ENCODE measurements around the gene MEAF6. TPM values are rescaled to one million over a fixed set of nuclear protein-coding genes. Genes with fewer than 3 reads are reported as not detected.

The MEAF6 gene
- total and polyA plus RNA-seq, 4 experiments from 2014 or later: 97.9 to 221 (median 115) TPM

- Histone ChIP-seq H3K4me3 (ENCODE audit: low read length in 2 of 2) (no peak overlapping the region), H3K4me1 (ENCODE audit: insufficient read depth, low read length) (peaks cover 10% of the 10 kb centered on the region), H3K36me3 (ENCODE audit: insufficient read depth, low read length) (no peaks in the 10 kb centered on the region), H3K27ac (ENCODE audit: low read depth, low read length) (no peak overlapping the region), H3K27me3 (ENCODE audit: insufficient read depth, low read length) (no peaks in the 10 kb centered on the region), H3K9me3 (ENCODE audit: control insufficient read depth in 1 of 2, low read length in 2 of 2) (no peaks in the 10 kb centered on the region)
- intact Hi-C loops (cut with micrococcal nuclease): no loop called here
- CTCF ChIA-PET (ENCODE audit: partially characterized antibody): interaction anchor here (1.6 to 3.5 kb wide), 4 partner anchors 15 to 65 kb away, joined by 5 to 37 read pairs (median 8); partner anchors contain the start of gene MEAF6
- POLR2A ChIA-PET (ENCODE audit: partially characterized antibody): interaction anchor here (0.7 to 2.6 kb wide), 6 partner anchors 25 to 153 kb away, joined by 3 to 8 read pairs (median 5); partner anchors contain the start of genes MEAF6 and ZC3H12A
- peak overlapping the region in 2 of 8 donors; percentile 17 to 42 for H3K4me3 Mint-ChIP-seq
- peak in 3 of 5 donors; percentile 13 to 22 (median 16) for DNase-seq
- H3K36me3 Mint-ChIP-seq: peaks cover 2 to 3% of the 10 kb centered on the region in 2 donors
- peak overlapping the region in 1 of 7 donors; percentile 70 for H3K27ac Mint-ChIP-seq
- no peaks in the 10 kb centered on the region for H3K9me3 Mint-ChIP-seq
- H3K4me1 Mint-ChIP-seq: peaks cover 4 to 14% (median 7%) of the 10 kb centered on the region in 4 donors
- peaks cover 4 to 8% of the 10 kb centered on the region in 2 donors for H3K27me3 Mint-ChIP-seq
Measured at GRCh38 chr1:37449936-37450335, 64.6 kb downstream of the MEAF6 start.

GRCh38 chr1:37448691-37449417 is 65.7 kb downstream of the MEAF6 start:
- intact Hi-C loops (cut with micrococcal nuclease): no loop called here
- H3K4me1 ChIP-seq (ENCODE audit: insufficient read depth, low read length): peaks cover 10% of the 10 kb centered on the region
- H3K9me3 ChIP-seq (ENCODE audit: control insufficient read depth in 1 of 2, low read length in 2 of 2): no peaks in the 10 kb centered on the region
- Mint-ChIP-seq H3K27ac (no peak overlapping the region), H3K4me3 (no peak overlapping the region), H3K9me3 (no peaks in the 10 kb centered on the region), H3K36me3 (no peaks in the 10 kb centered on the region), H3K27me3 (peaks cover 4 to 8% of the 10 kb centered on the region in 2 donors), H3K4me1 (peaks cover 0 to 9% (median 5%) of the 10 kb centered on the region in 4 donors)
- no peaks in the 10 kb centered on the region for H3K36me3 ChIP-seq (ENCODE audit: insufficient read depth, low read length)
- no peak overlapping the region for H3K4me3 ChIP-seq (ENCODE audit: low read length in 2 of 2)
- ChIA-PET CTCF (ENCODE audit: partially characterized antibody) (interaction anchor here (0.7 to 3.5 kb wide), 2 partner anchors 14 to 39 kb away, joined by 4 to 37 read pairs; no protein-coding TSS in a partner anchor), POLR2A (ENCODE audit: partially characterized antibody) (interaction anchor here (2.6 kb wide), 1 partner anchor 26 kb away, joined by 8 read pairs; the partner anchor contains the start of gene ZC3H12A)
- no peaks in the 10 kb centered on the region for H3K27me3 ChIP-seq (ENCODE audit: insufficient read depth, low read length)
- no peak for DNase-seq
- H3K27ac ChIP-seq (ENCODE audit: low read depth, low read length): no peak overlapping the region

- H3K4me3 ChIP-seq (ENCODE audit: low read length in 2 of 2): no peak overlapping the region
- no peaks in the 10 kb centered on the region for H3K27me3 ChIP-seq (ENCODE audit: insufficient read depth, low read length)
- peaks cover 10% of the 10 kb centered on the region for H3K4me1 ChIP-seq (ENCODE audit: insufficient read depth, low read length)
- no peaks in the 10 kb centered on the region for H3K9me3 ChIP-seq (ENCODE audit: control insufficient read depth in 1 of 2, low read length in 2 of 2)
- no peak for DNase-seq
- Mint-ChIP-seq H3K27me3 (peaks cover 4 to 9% of the 10 kb centered on the region in 2 donors), H3K36me3 (no peaks in the 10 kb centered on the region), H3K4me1 (peaks cover 0 to 9% (median 5%) of the 10 kb centered on the region in 4 donors), H3K27ac (peak overlapping the region in 1 of 7 donors; percentile 62), H3K4me3 (no peak overlapping the region), H3K9me3 (no peaks in the 10 kb centered on the region)
- intact Hi-C loops (cut with micrococcal nuclease): no loop called here
- ChIA-PET CTCF (ENCODE audit: partially characterized antibody) (interaction anchor here (0.7 to 2.3 kb wide), 2 partner anchors 14 to 39 kb away, joined by 4 to 10 read pairs; no protein-coding TSS in a partner anchor), POLR2A (ENCODE audit: partially characterized antibody) (no interaction called here)
- no peak overlapping the region for H3K27ac ChIP-seq (ENCODE audit: low read depth, low read length)
- H3K36me3 ChIP-seq (ENCODE audit: insufficient read depth, low read length): no peaks in the 10 kb centered on the region
Measured at GRCh38 chr1:37448185-37448584, 66.4 kb downstream of the MEAF6 start.

GRCh38 chr1:37446874-37447273 is 67.7 kb downstream of the MEAF6 start:
- no peaks in the 10 kb centered on the region for H3K9me3 ChIP-seq (ENCODE audit: control insufficient read depth in 1 of 2, low read length in 2 of 2)
- Mint-ChIP-seq H3K27me3 (peaks cover 9 to 16% of the 10 kb centered on the region in 2 donors), H3K4me3 (no peak overlapping the region), H3K27ac (no peak overlapping the region), H3K9me3 (no peaks in the 10 kb centered on the region), H3K4me1 (peaks cover 0 to 9% (median 5%) of the 10 kb centered on the region in 4 donors), H3K36me3 (no peaks in the 10 kb centered on the region)
- ChIA-PET CTCF (ENCODE audit: partially characterized antibody) (interaction anchor here (2.3 kb wide), 1 partner anchor 41 kb away, joined by 10 read pairs; no protein-coding TSS in a partner anchor), POLR2A (ENCODE audit: partially characterized antibody) (no interaction called here)
- DNase-seq: no peak
- no peaks in the 10 kb centered on the region for H3K27me3 ChIP-seq (ENCODE audit: insufficient read depth, low read length)
- no peak overlapping the region for H3K27ac ChIP-seq (ENCODE audit: low read depth, low read length)
- no peaks in the 10 kb centered on the region for H3K36me3 ChIP-seq (ENCODE audit: insufficient read depth, low read length)
- no peak overlapping the region for H3K4me3 ChIP-seq (ENCODE audit: low read length in 2 of 2)
- intact Hi-C loops (cut with micrococcal nuclease): no loop called here
- peaks cover 10% of the 10 kb centered on the region for H3K4me1 ChIP-seq (ENCODE audit: insufficient read depth, low read length)

GRCh38 chr1:37442644-37443043 is 71.9 kb downstream of the MEAF6 start:
- Mint-ChIP-seq H3K27me3 (peaks cover 15 to 19% of the 10 kb centered on the region in 2 donors), H3K27ac (peak overlapping the region in 1 of 7 donors; percentile 20), H3K4me3 (no peak overlapping the region), H3K9me3 (no peaks in the 10 kb centered on the region), H3K4me1 (no peaks in the 10 kb centered on the region), H3K36me3 (no peaks in the 10 kb centered on the region)
- Histone ChIP-seq H3K4me1 (ENCODE audit: insufficient read depth, low read length) (no peaks in the 10 kb centered on the region), H3K36me3 (ENCODE audit: insufficient read depth, low read length) (no peaks in the 10 kb centered on the region), H3K9me3 (ENCODE audit: control insufficient read depth in 1 of 2, low read length in 2 of 2) (no peaks in the 10 kb centered on the region), H3K4me3 (ENCODE audit: low read length in 2 of 2) (no peak overlapping the region), H3K27ac (ENCODE audit: low read depth, low read length) (no peak overlapping the region), H3K27me3 (ENCODE audit: insufficient read depth, low read length) (no peaks in the 10 kb centered on the region)
- intact Hi-C loops (cut with micrococcal nuclease): no loop called here
- POLR2A ChIA-PET (ENCODE audit: partially characterized antibody): no interaction called here
- CTCF ChIA-PET (ENCODE audit: partially characterized antibody): interaction anchor here (1.1 kb wide), 1 partner anchor 8 kb away, joined by 3 read pairs; no protein-coding TSS in a partner anchor
- no peak for DNase-seq

Small RNA genes lying within 50 kb of the gene (microRNA-seq; reads per million reads assigned to microRNA genes)
- gene MIR5581 (ENCODE audit: borderline microRNAs expressed, borderline number of aligned reads, borderline replicate concordance) (not detected), gene MIR6732 (ENCODE audit: borderline microRNAs expressed, borderline number of aligned reads, borderline replicate concordance) (not detected)

Other genes with a start within 250 kb of the MEAF6 start
- 10 to 100 TPM; 54.6 to 60.7 TPM for gene ZC3H12A, start 40.2 kb downstream of the MEAF6 start, total RNA-seq
- gene ZC3H12A, start 40.2 kb downstream of the MEAF6 start, polyA plus RNA-seq: 10 to 100 TPM; 10.6 to 19.9 TPM
- gene SNIP1, start 39.5 kb upstream of the MEAF6 start, total RNA-seq: 10 to 100 TPM; 29.8 to 30.2 TPM
- gene SNIP1, start 39.5 kb upstream of the MEAF6 start, polyA plus RNA-seq: 1 to 10 TPM; 2.1 to 7.1 TPM
- gene DNALI1, start 42.2 kb upstream of the MEAF6 start, total RNA-seq: under 1 TPM in 1 of 2 experiments, not detected in 1; 0.25 TPM
- gene DNALI1, start 42.2 kb upstream of the MEAF6 start, polyA plus RNA-seq: under 1 TPM in 1 of 2 donors, not detected in 1; 0.69 TPM
- 10 to 100 TPM; 33.9 to 37.1 TPM for gene GNL2, start 81.2 kb upstream of the MEAF6 start, total RNA-seq
- 10 to 100 TPM; 33.6 to 56.3 TPM for gene GNL2, start 81.2 kb upstream of the MEAF6 start, polyA plus RNA-seq
- gene RSPO1, start 120.1 kb upstream of the MEAF6 start, total RNA-seq: not detected
- gene RSPO1, start 120.1 kb upstream of the MEAF6 start, polyA plus RNA-seq: not detected
- gene CDCA8, start 177.8 kb upstream of the MEAF6 start, total RNA-seq: 1 to 10 TPM in 1 of 2 experiments, under 1 TPM in 1; 0.61 to 1.3 TPM
- gene CDCA8, start 177.8 kb upstream of the MEAF6 start, polyA plus RNA-seq: 1 to 10 TPM; 1.2 to 2.7 TPM